Neural cell (in vitro differentiated cells): ENCODE data around the gene FOXD4L1. TPM values are rescaled to one million over a fixed set of nuclear protein-coding genes. Genes with fewer than 3 reads are reported as not detected.
"Not testable (repeated sequence)": the region's sequence is repeated elsewhere in the genome, so short reads cannot be mapped to it uniquely, and the experiment has no call there.

Experiments used
- H2AFZ ChIP-seq: fragments of 200-600, 300-800 bp; sonication (generic), shearing (Covaris generic); 2 replicates; pipeline ENCODE4 v1.6.0; 2014; ENCODE audit warnings: low read depth, mild to moderate bottlenecking, antibody characterized with exemption, low read length, moderate library complexity
- H3F3A ChIP-seq: fragments of 200-600 bp; shearing (Covaris generic); 2 replicates; pipeline ENCODE4 v1.6.1; 2016; ENCODE audit warnings: mild to moderate bottlenecking, moderate library complexity, mixed read lengths, antibody characterized with exemption, low read length; ENCODE audit not compliant: insufficient read depth, poor library complexity, severe bottlenecking
- H3K27ac ChIP-seq: fragments of 200-600, 300-800 bp; sonication (generic), shearing (Covaris generic); 2 replicates; pipeline ENCODE4 v1.5.1; 2014; ENCODE audit warnings: mild to moderate bottlenecking, low read length, moderate library complexity
- H3K27me3 ChIP-seq: fragments of 300-800, 200-600 bp; sonication (generic), shearing (Covaris generic); 2 replicates; pipeline ENCODE4 v1.6.0; 2014; ENCODE audit warnings: mild to moderate bottlenecking, low read depth, low read length, moderate library complexity; ENCODE audit not compliant: insufficient read depth
- H3K36me3 ChIP-seq: fragments of 300-800, 200-600 bp; sonication (generic), shearing (Covaris generic); 2 replicates; pipeline ENCODE4 v1.5.1; 2014; ENCODE audit warnings: mild to moderate bottlenecking, antibody characterized with exemption, low read length, moderate library complexity; ENCODE audit not compliant: insufficient read depth
- H3K4me2 ChIP-seq: fragments of 300-800, 200-600 bp; sonication (generic), shearing (Covaris generic); 2 replicates; pipeline ENCODE4 v1.6.0; 2014; ENCODE audit warnings: mild to moderate bottlenecking, low read length
- H3K4me3 ChIP-seq: fragments of 300-800, 200-600 bp; sonication (generic), shearing (Covaris generic); 2 replicates; pipeline ENCODE4 v1.5.1; 2014; ENCODE audit warnings: mild to moderate bottlenecking, low read length, moderate library complexity
- H3K79me2 ChIP-seq: fragments of 200-600 bp; shearing (Covaris generic); replicated peaks from 2 replicates; pipeline ENCODE4 v1.6.0; 2014; ENCODE audit warnings: mild to moderate bottlenecking, low read length, moderate library complexity; ENCODE audit not compliant: insufficient read depth
- H3K9ac ChIP-seq: fragments of 300-800, 200-600 bp; sonication (generic), shearing (Covaris generic); 2 replicates; pipeline ENCODE4 v1.6.1; 2016; ENCODE audit warnings: mild to moderate bottlenecking, low read length, mixed read lengths
- H3K9me2 ChIP-seq: fragments of 200-600 bp; shearing (Covaris generic); 2 replicates; pipeline ENCODE4 v1.6.1; 2016; ENCODE audit warnings: mild to moderate bottlenecking, low read length, mixed read lengths; ENCODE audit not compliant: insufficient read depth
- H3K9me3 ChIP-seq: fragments of 200-600, 300-800 bp; sonication (generic), shearing (Covaris generic); 2 replicates; pipeline ENCODE4 v1.6.1; 2016; ENCODE audit warnings: mild to moderate bottlenecking, mixed run types, low read length, moderate library complexity, mixed read lengths
- H4K20me1 ChIP-seq: fragments of 200-600 bp; shearing (Covaris generic); 2 replicates; pipeline ENCODE4 v1.6.1; 2016; ENCODE audit warnings: mild to moderate bottlenecking, mixed run types; ENCODE audit not compliant: insufficient read depth
- polyA plus RNA-seq: library from polyadenylated mRNA; depleted of rRNA; stranded (reverse); fragments of >200 nt; gene quantifications from 2 replicates; pipeline ENCODE4 v1.2.3, GENCODE V29; 2014

The FOXD4L1 gene
- polyA plus RNA-seq, 1 donor from 2014 or later, result 0.82 TPM

DNA sequence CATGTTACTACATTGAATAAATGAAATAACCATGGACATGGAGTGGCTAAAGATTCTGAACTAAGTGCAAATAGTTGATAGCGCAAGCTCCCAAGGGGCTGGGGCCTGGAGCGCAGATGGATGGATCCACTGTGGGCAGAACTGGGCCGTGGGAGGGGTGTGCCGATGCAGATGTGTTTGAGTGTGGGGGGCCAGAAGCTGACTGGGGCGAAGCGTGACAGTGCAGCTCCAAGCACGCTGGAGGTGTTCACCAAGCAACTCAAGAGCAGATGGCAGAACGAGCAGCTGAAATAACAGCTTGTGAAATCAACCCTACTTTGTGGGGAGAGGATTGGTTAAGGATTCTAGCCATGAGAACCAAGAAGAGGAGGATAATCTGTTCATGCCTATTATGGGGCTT, 17.0 kb downstream of the FOXD4L1 start:
- H3K4me2 ChIP-seq, H3K9ac ChIP-seq, H3K9me3 ChIP-seq, H3K4me3 ChIP-seq, H3K9me2 ChIP-seq, H3K36me3 ChIP-seq, H3K27me3 ChIP-seq, H3F3A ChIP-seq, H4K20me1 ChIP-seq, H2AFZ ChIP-seq, H3K27ac ChIP-seq, H3K79me2 ChIP-seq: not testable (repeated sequence)

GRCh38 chr2:113515995-113516394, 17.5 kb downstream of the FOXD4L1 start:
- not testable (repeated sequence) for H3F3A ChIP-seq, H4K20me1 ChIP-seq, H3K4me3 ChIP-seq, H2AFZ ChIP-seq, H3K27me3 ChIP-seq, H3K27ac ChIP-seq, H3K79me2 ChIP-seq, H3K4me2 ChIP-seq, H3K36me3 ChIP-seq, H3K9ac ChIP-seq, H3K9me2 ChIP-seq, H3K9me3 ChIP-seq

- H3K4me3 ChIP-seq, H3F3A ChIP-seq, H3K4me2 ChIP-seq, H3K9me3 ChIP-seq, H3K79me2 ChIP-seq, H3K36me3 ChIP-seq, H3K9ac ChIP-seq, H2AFZ ChIP-seq, H3K9me2 ChIP-seq, H3K27ac ChIP-seq, H4K20me1 ChIP-seq, H3K27me3 ChIP-seq: not testable (repeated sequence)
Observed at GRCh38 chr2:113517025-113517424, 18.6 kb downstream of the FOXD4L1 start.

GRCh38 chr2:113520837-113521236, 22.4 kb downstream of the FOXD4L1 start:
- not testable (repeated sequence) for H3K9ac ChIP-seq, H2AFZ ChIP-seq, H3K27ac ChIP-seq, H4K20me1 ChIP-seq, H3K36me3 ChIP-seq, H3K27me3 ChIP-seq, H3K9me3 ChIP-seq, H3K9me2 ChIP-seq, H3K79me2 ChIP-seq, H3F3A ChIP-seq, H3K4me2 ChIP-seq, H3K4me3 ChIP-seq

DNA sequence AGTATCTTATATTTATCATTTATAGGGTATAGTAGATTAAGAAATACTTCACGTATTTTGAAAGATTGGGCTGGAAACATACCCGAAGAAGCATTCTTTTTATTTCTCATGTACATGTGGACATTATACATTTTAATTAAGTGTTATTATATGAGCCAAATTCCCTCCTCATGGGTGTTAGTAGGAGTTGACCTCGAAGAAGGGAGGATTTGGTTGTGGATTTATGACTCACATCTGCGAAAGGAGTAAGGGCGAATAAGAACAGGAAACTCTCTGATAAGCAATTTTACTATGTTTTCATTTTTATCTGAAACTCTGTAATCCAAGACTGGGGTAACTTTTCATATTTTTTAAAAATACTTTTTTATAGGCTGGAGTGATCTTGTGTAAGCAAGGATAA, 23.0 kb downstream of the FOXD4L1 start:
- H4K20me1 ChIP-seq, H3K4me3 ChIP-seq: not testable (repeated sequence)

GRCh38 chr2:113524986-113525385, 26.5 kb downstream of the FOXD4L1 start:
- not testable (repeated sequence) for H3K79me2 ChIP-seq, H4K20me1 ChIP-seq, H3K27ac ChIP-seq, H2AFZ ChIP-seq, H3K4me3 ChIP-seq, H3K9me2 ChIP-seq, H3K27me3 ChIP-seq, H3K36me3 ChIP-seq, H3K9ac ChIP-seq, H3F3A ChIP-seq, H3K9me3 ChIP-seq, H3K4me2 ChIP-seq

More for the DNA sequence above, 23.0 kb downstream of the FOXD4L1 start:
- H3K9me2 ChIP-seq, H3K4me2 ChIP-seq, H3K36me3 ChIP-seq, H3K79me2 ChIP-seq, H3F3A ChIP-seq, H3K9ac ChIP-seq, H2AFZ ChIP-seq, H3K27ac ChIP-seq, H3K9me3 ChIP-seq, H3K27me3 ChIP-seq: not testable (repeated sequence)
